SJCRH30 (cell line): ENCODE measurements around the gene KATNAL1. TPM values are rescaled to one million over a fixed set of nuclear protein-coding genes. Genes with fewer than 3 reads are reported as not detected.

ENCODE experiments used
- DNase-seq, 2 experiments: peaks; one replicate each; pipeline ENCODE4 v3.0.0-alpha.2; 2015 to 2020
- H3K27ac ChIP-seq: fragments of 250-450 bp; sonication (Bioruptor Pico); 2 replicates; pipeline ENCODE4 v1.5.1; 2020; ENCODE audit warnings: mild to moderate bottlenecking, moderate library complexity
- H3K27me3 ChIP-seq: fragments of 250-450 bp; sonication (Bioruptor Pico); 2 replicates; pipeline ENCODE4 v1.5.1; 2020; ENCODE audit warnings: mild to moderate bottlenecking, moderate library complexity
- H3K36me3 ChIP-seq: fragments of 250-450 bp; sonication (Bioruptor Pico); 2 replicates; pipeline ENCODE4 v1.5.1; 2020; ENCODE audit warnings: mild to moderate bottlenecking, moderate library complexity
- H3K4me1 ChIP-seq: fragments of 250-450 bp; sonication (Bioruptor Pico); 2 replicates; pipeline ENCODE4 v1.5.1; 2020; ENCODE audit warnings: mild to moderate bottlenecking, moderate library complexity
- H3K4me3 ChIP-seq: fragments of 250-450 bp; sonication (Bioruptor Pico); 2 replicates; pipeline ENCODE4 v1.5.1; 2020; ENCODE audit warnings: mild to moderate bottlenecking, moderate library complexity
- H3K9me3 ChIP-seq: fragments of 250-450 bp; sonication (Bioruptor Pico); replicated peaks from 2 replicates; pipeline ENCODE4 v1.5.1; 2020; ENCODE audit warnings: mild to moderate bottlenecking, moderate library complexity
- total RNA-seq: library from RNA; depleted of rRNA; stranded (reverse); fragments of >200 nt; shearing (Covaris generic); gene quantifications from 2 replicates; pipeline ENCODE4 v1.2.3, GENCODE V29; 2014; rRNA removed

The KATNAL1 gene
- total RNA-seq, 1 experiment from 2014 or later: 20.3 TPM

DNA sequence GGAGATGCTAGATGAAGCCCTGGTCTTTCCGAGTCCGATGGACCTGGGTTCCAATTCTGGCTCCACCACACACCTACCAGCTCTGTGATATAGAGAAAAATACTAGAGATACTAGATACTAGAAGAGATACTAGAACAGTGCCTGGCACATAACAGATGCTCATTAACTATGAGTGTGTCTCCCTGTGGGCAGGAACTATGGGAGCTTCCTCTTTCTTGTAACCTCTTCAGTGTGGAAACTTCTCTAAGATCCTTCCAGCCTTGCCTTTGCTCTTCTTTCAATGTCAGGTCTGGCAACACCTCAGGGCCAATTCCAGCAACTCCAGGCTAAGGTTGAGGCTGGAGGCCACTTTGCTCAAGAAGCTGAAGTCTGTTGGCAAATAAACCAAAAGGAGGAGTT, 143.9 kb downstream of the KATNAL1 start:
- Histone ChIP-seq H3K27me3 (no peaks in the 10 kb centered on the region; the same call in 1 of the 2 replicates), H3K9me3 (no peaks in the 10 kb centered on the region), H3K4me3 (no peak overlapping the region), H3K27ac (no peak overlapping the region), H3K36me3 (no peaks in the 10 kb centered on the region), H3K4me1 (no peaks in the 10 kb centered on the region)
- no peak for DNase-seq

DNA sequence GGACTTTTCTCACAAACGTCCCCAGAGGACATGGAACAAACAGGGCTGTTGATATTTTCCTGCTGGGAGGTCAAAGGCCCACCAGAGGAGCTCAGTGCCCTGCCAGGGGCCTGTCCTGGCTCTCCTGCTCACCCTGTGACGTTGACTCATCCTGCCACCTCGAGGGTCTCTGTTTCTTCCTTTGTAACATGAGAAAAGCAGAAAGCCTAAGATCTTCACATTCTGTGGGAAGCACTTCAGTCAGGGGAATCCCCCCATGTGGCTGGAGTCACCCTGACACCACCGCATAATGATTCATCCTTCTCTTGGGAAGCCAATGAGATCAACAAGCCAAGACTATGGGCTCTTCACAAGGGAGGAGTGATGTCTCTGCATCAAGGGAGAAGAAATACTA, 147.9 kb downstream of the KATNAL1 start:
- peak; percentile 44 to 45 for DNase-seq
- Histone ChIP-seq H3K4me3 (no peak overlapping the region), H3K9me3 (no peaks in the 10 kb centered on the region), H3K36me3 (no peaks in the 10 kb centered on the region), H3K27ac (no peak overlapping the region), H3K4me1 (no peaks in the 10 kb centered on the region), H3K27me3 (no peaks in the 10 kb centered on the region)

DNA sequence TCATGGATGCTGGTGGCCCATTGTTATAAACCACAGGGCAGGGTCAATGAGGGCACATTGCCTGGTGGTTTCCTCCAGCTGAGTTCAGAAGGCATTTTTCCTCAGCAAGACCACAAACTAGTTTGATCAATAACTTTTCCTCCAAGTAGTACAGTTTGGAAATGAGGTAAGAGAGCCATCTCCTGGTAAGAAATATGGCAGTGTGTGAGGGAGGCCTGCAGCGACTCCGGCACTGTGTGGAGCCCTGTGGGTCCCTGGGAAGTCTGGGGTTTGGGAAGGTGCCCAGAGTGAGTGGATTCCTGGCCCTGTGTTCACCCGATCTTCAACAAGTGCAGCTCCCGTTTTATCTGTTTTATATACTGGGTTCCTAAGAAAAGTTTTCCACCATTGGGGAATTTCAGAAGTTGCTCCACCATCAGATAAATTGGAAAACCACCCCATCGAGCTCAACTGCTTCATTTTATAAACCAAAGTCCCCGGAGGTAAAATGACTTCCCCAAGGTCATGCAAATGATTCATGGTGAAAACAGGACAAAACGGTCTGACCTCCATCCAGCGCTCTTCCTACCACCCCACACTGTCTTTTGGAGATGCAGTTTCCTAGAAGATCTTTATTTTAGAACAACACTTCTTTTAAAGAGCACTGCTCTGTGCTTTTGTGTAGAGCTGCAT, 148.4 kb downstream of the KATNAL1 start:
- no peaks in the 10 kb centered on the region for H3K4me1 ChIP-seq
- H3K27me3 ChIP-seq: no peaks in the 10 kb centered on the region
- H3K27ac ChIP-seq: no peak overlapping the region
- H3K9me3 ChIP-seq: no peaks in the 10 kb centered on the region
- H3K4me3 ChIP-seq: no peak overlapping the region
- peak in 1 of 2 experiments; percentile 22 for DNase-seq
- no peaks in the 10 kb centered on the region for H3K36me3 ChIP-seq

DNA sequence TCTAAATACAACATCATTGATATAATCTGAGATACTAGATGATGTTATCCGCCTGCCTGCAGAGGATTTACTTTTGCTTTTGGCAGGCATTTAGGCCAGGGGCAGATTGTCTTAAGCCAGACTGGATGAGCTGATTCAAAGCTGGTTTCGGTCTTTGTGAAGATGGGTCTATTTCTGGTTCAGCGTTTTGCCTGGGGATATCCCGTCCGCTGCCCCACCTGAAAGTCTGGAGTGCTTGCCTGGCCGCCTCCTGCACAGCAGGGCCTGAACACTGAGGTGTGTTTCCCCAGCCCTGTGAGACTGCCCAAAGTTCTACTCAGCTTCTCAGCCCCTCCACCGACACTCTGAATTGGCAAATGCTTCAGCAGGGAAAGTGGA, 149.7 kb downstream of the KATNAL1 start:
- Histone ChIP-seq H3K4me3 (no peak overlapping the region), H3K27me3 (no peaks in the 10 kb centered on the region), H3K36me3 (no peaks in the 10 kb centered on the region), H3K9me3 (no peaks in the 10 kb centered on the region), H3K27ac (no peak overlapping the region), H3K4me1 (no peaks in the 10 kb centered on the region)
- DNase-seq: no peak

DNA sequence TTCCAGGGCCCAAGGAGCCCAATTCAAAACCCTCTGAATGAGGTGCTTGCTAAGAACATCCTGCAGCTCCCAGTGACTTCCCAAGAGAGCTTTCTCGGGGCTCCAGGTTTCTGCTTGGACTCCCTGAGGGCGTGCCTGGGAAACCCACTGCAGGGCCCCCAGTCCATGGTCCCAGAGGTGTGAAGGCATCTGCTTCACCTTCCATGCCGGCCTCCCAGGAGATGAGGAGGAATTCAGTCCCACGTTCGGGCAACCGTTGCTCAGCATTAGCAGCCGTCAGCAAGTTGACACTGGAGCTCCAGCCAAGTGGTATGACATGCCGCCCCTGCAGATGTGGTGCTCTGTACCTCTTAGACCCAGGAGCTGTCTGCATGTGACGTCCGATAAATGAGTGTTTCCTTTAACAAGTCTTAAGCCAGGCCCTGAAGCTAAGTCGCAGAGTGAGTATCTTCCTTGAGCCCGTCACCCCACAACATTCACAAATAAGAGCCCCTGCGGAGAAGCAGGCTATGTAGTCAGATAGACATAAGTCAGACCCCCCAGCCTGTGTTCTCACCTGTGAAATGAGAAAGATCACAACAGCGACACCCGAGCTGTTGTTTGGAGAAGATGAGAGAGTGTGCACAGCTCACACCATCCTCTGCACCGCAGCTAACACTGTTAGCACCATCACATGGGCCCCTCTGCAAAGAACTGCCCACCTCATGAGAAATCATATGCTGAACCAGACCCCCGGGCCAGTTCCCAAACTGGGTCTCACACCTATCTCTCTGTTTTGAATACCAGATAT, 150.3 kb downstream of the KATNAL1 start:
- DNase-seq: no peak
- H3K27me3 ChIP-seq: no peaks in the 10 kb centered on the region; the same call in 1 of the 2 replicates
- no peaks in the 10 kb centered on the region for H3K36me3 ChIP-seq
- H3K27ac ChIP-seq: no peak overlapping the region
- H3K4me1 ChIP-seq: no peaks in the 10 kb centered on the region
- no peaks in the 10 kb centered on the region for H3K9me3 ChIP-seq
- no peak overlapping the region for H3K4me3 ChIP-seq

DNA sequence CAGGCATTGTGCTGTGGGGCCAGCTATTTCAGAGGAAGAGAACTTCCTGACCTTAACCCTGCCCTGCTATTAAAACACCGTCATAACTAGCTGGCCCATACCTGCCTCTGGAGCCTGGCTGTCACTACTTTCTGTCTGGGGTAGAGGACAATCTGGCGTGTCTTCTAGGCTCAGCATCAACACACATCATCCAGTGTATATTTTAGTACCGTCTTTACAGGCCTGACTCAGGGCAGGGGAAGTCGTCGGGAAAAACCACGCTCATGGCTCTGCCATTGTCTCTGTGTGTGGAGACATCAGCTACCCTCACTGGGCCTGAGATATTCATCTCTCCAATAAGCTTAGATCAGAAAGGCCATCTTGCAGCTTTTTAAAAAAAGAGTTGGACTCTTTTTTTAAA, 151.1 kb downstream of the KATNAL1 start:
- no peaks in the 10 kb centered on the region for H3K4me1 ChIP-seq
- H3K9me3 ChIP-seq: no peaks in the 10 kb centered on the region
- no peaks in the 10 kb centered on the region; the same call in 1 of the 2 replicates for H3K27me3 ChIP-seq
- H3K36me3 ChIP-seq: no peaks in the 10 kb centered on the region
- no peak overlapping the region for H3K27ac ChIP-seq
- DNase-seq: no peak
- no peak overlapping the region for H3K4me3 ChIP-seq

DNA sequence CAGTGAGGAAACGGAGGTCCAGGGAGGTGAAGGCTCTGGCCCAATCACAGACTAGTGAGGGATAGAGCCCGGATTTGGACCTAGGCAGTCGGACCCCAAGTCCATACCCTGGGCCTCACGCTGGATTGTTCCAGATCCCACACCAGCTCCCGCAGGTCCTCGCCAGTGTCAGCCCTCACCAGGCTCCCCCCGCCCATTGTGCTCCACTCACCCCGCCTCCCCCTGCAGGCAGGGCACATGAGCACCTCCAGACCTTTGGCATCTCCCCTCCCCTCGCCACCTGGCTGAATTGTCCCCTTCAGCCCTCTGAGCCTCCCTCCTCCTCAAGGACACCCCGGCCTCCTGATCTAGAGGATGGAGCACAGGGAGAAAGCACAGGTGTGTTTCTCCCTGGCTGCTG, 152.4 kb downstream of the KATNAL1 start:
- no peak overlapping the region for H3K27ac ChIP-seq
- no peaks in the 10 kb centered on the region; the same call in 1 of the 2 replicates for H3K27me3 ChIP-seq
- no peaks in the 10 kb centered on the region for H3K4me1 ChIP-seq
- no peaks in the 10 kb centered on the region for H3K9me3 ChIP-seq
- no peaks in the 10 kb centered on the region for H3K36me3 ChIP-seq
- DNase-seq: no peak
- no peak overlapping the region for H3K4me3 ChIP-seq

DNA sequence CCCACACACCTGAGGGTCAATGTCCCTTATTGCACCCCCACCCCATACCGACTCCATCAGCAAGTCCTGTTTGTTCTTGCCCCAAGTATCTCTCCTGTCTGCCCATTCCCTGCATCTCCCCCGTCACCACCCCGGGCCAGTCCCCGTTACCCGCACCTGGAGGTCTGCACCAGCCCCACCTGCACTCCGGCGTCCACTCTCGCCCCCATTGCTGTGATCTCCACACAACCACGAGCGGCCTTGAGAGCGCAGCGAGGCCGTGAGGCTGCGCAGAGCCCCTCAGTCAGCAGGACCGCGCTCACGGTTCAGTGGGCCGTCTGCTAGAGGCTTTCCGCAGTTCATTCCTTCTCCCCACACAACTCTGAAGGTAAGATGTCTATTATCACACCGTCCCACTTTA, 152.8 kb downstream of the KATNAL1 start:
- no peak for DNase-seq
- Histone ChIP-seq H3K4me1 (no peaks in the 10 kb centered on the region), H3K4me3 (no peak overlapping the region), H3K27ac (no peak overlapping the region), H3K36me3 (no peaks in the 10 kb centered on the region), H3K9me3 (no peaks in the 10 kb centered on the region), H3K27me3 (no peaks in the 10 kb centered on the region; the same call in 1 of the 2 replicates)

DNA sequence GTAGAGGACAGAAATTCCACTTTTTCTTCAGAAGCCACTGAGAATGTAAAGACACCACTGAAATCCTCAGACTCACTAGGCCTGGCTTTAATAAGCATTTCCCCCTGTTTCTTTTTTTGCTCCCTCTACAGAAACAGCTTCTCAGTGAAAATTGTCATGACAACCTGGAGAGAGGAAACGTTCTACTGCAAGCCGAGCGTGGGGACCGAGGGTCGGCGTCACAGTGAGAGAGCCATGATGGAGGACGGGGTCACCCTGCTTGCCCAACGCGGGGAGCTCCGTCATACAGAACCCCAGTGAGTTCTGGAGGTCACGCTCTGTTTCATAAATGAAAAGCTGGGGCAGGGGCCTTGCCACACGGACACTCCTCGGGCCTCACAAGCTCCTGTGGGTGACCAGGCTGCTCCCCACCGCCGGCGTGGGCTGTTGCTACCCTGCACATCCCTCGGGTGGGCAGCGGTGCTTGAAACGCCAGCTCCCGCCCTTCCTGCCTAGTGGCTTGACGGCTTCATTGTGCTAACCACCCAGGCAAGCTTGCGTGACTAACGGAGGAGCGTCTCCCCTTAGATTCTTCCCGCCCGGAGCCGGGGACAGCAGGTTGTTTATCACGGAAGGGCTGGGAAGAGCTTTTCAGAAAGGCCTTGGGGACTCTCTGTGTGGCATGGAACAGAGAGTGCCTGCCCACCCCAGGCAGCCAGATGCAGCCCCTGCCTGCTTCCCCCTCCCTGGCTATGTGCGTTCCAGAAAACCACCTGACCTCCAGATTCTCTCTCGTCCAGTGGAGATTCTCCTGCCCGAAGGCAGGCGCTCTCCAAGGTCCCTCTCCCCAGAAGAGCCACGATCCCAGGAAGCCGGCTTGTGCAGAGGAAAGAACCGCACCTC, 153.6 kb downstream of the KATNAL1 start:
- Histone ChIP-seq H3K36me3 (no peaks in the 10 kb centered on the region), H3K27me3 (no peaks in the 10 kb centered on the region; the same call in 1 of the 2 replicates), H3K4me1 (no peaks in the 10 kb centered on the region), H3K27ac (no peak overlapping the region), H3K9me3 (no peaks in the 10 kb centered on the region), H3K4me3 (no peak overlapping the region)
- DNase-seq: no peak

Other genes with a start within 250 kb of the KATNAL1 start
- gene UBE2L5, start 114.9 kb upstream of the KATNAL1 start, total RNA-seq: not detected in 2 replicates
- gene HMGB1, start 158.4 kb upstream of the KATNAL1 start, total RNA-seq: 1,487 and 1,662 TPM in 2 replicates